ENCODE data around the gene TRPC4AP. TPM values are rescaled to one million over a fixed set of nuclear protein-coding genes. Genes with fewer than 3 reads are reported as not detected.

Gene TRPC4AP
- total RNA-seq, 3 donors from 2014 or later (not counting 1 experiment from before 2014, with no cell fraction given), result 72.3 to 79.0 (median 74.4) TPM

DNA sequence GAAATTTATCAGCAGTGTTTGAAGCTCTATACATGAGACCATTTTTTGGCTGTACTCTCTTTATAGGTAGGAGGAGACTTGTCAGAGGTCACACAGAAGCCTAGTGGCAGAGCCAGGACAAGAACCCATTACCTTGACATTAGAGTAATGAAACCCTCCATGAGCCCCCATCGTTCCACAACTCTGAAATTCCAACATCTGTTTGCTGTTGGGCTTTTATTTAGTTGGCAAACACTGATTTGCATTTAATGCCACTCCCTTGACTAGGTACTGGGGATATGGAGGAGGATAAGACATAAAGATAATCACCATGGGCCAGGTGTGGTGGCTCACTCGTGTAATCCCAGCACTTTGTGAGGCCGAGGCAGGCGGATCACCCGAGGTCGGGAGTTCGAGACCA, 138.6 kb downstream of the TRPC4AP start:
- DNase-seq, result no peak
- WGBS (ENCODE audit: insufficient coverage), result 99% methylated on average over 6 of the region's 7 CpGs

DNA sequence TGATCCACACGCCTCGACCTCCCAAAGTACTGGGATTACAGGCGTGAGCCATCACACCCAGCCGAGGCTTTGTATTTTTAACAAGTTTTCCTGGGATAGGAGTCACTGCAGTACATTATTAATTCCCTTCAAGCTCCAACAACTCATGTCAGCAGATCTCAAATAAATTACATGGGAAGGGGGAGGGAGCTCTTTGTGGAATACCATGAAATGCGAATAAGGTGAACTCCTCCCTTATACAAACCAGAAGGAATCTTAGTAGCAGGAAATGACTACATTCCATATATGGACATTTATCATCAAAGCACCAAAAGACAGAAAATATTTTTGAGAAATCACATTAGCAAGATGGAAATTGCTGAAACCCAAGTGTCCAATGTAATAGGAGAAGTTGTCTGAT, 139.9 kb downstream of the TRPC4AP start:
- intact Hi-C loops (cut with micrococcal nuclease), result no loop called here
- Mint-ChIP-seq H3K27ac (no peak overlapping the region), H3K4me1 (peaks cover 21 to 23% of the 10 kb centered on the region in 2 donors), H3K4me3 (no peak overlapping the region), H3K27me3 (ENCODE audit: low read depth in 2 of 2) (no peaks in the 10 kb centered on the region), H3K36me3 (no peaks in the 10 kb centered on the region), H3K9me3 (no peaks in the 10 kb centered on the region)
- ATAC-seq, result no peak
- Histone ChIP-seq H3K36me3 (ENCODE audit: control insufficient read depth, insufficient read depth, low read length) (peaks cover 2% of the 10 kb centered on the region), H3K27ac (ENCODE audit: low read length) (no peak overlapping the region), H3K9me3 (ENCODE audit: control insufficient read depth, insufficient read depth, low read length) (no peaks in the 10 kb centered on the region), H3K4me1 (ENCODE audit: control insufficient read depth, insufficient read depth, low read length) (peaks cover 12% of the 10 kb centered on the region), H3K4me3 (ENCODE audit: low read length) (no peak overlapping the region), H3K27me3 (ENCODE audit: control insufficient read depth, insufficient read depth, low read length) (no peaks in the 10 kb centered on the region)
- TF ChIP-seq CTCF (IDR thresholded peaks at IDR 0.05), result no peak
- 97% methylated on average over 4 of the region's 5 CpGs for WGBS (ENCODE audit: insufficient coverage)
- no peak for DNase-seq

More for the DNA sequence above, 138.6 kb downstream of the TRPC4AP start:
- H3K4me1 Mint-ChIP-seq, result peaks cover 21 to 23% of the 10 kb centered on the region in 2 donors
- no peak for TF ChIP-seq CTCF (IDR thresholded peaks at IDR 0.05)
- peak overlapping the region; percentile 100 for H3K4me3 Mint-ChIP-seq
- ATAC-seq, result no peak
- peaks cover 12% of the 10 kb centered on the region for H3K4me1 ChIP-seq (ENCODE audit: control insufficient read depth, insufficient read depth, low read length)
- H3K27me3 Mint-ChIP-seq (ENCODE audit: low read depth in 2 of 2), result no peaks in the 10 kb centered on the region
- intact Hi-C loops (cut with micrococcal nuclease), result no loop called here
- no peaks in the 10 kb centered on the region for H3K9me3 Mint-ChIP-seq
- H3K27ac Mint-ChIP-seq, result no peak overlapping the region
- H3K36me3 ChIP-seq (ENCODE audit: control insufficient read depth, insufficient read depth, low read length), result peaks cover 2% of the 10 kb centered on the region
- H3K27me3 ChIP-seq (ENCODE audit: control insufficient read depth, insufficient read depth, low read length), result no peaks in the 10 kb centered on the region
- no peak overlapping the region for H3K27ac ChIP-seq (ENCODE audit: low read length)
- H3K36me3 Mint-ChIP-seq, result no peaks in the 10 kb centered on the region
- H3K9me3 ChIP-seq (ENCODE audit: control insufficient read depth, insufficient read depth, low read length), result no peaks in the 10 kb centered on the region
- no peak overlapping the region for H3K4me3 ChIP-seq (ENCODE audit: low read length)

Other genes starting within 250 kb of the TRPC4AP start
- gene GGT7, start 220.0 kb downstream of the TRPC4AP start, total RNA-seq, result 10 to 100 TPM in 2 of 3 donors, 1 to 10 TPM in 1; 7.4 to 12.8 (median 12.1) TPM
- gene ACSS2, start 216.2 kb downstream of the TRPC4AP start, total RNA-seq, result 10 to 100 TPM in 1 of 3 donors, 1 to 10 TPM in 2; 2.4 to 11.4 (median 7.5) TPM
- 10 to 100 TPM; 27.4 to 35.4 (median 30.3) TPM for gene GSS, start 137.0 kb downstream of the TRPC4AP start, total RNA-seq
- gene MYH7B, start 136.9 kb downstream of the TRPC4AP start, total RNA-seq, result 1 to 10 TPM in 1 of 3 donors, under 1 TPM in 2; 0.18 to 1.0 (median 0.21) TPM
- 10 to 100 TPM; 20.0 to 27.4 (median 25.3) TPM for gene EDEM2, start 54.5 kb upstream of the TRPC4AP start, total RNA-seq
- 1 to 10 TPM; 6.4 to 9.3 (median 6.4) TPM for gene PROCR, start 79.3 kb upstream of the TRPC4AP start, total RNA-seq
- gene MMP24, start 133.9 kb upstream of the TRPC4AP start, total RNA-seq, result under 1 TPM; 0.14 to 0.18 (median 0.16) TPM
- 10 to 100 TPM; 76.5 to 92.7 (median 86.6) TPM for gene MMP24OS, start 185.3 kb upstream of the TRPC4AP start, total RNA-seq
- 10 to 100 TPM; 73.9 to 81.4 (median 79.0) TPM for gene EIF6, start 192.0 kb upstream of the TRPC4AP start, total RNA-seq
- not detected for gene FAM83C, start 199.6 kb upstream of the TRPC4AP start, total RNA-seq